IPS-11a (cell line): ENCODE data around the gene NUP50.

Source experiments
- H3K4me3 ChIP-seq: one replicate; pipeline ENCODE4 v1.5.1; 2013; ENCODE audit warnings: low read depth, low read length, control low read depth

The NUP50 gene

DNA sequence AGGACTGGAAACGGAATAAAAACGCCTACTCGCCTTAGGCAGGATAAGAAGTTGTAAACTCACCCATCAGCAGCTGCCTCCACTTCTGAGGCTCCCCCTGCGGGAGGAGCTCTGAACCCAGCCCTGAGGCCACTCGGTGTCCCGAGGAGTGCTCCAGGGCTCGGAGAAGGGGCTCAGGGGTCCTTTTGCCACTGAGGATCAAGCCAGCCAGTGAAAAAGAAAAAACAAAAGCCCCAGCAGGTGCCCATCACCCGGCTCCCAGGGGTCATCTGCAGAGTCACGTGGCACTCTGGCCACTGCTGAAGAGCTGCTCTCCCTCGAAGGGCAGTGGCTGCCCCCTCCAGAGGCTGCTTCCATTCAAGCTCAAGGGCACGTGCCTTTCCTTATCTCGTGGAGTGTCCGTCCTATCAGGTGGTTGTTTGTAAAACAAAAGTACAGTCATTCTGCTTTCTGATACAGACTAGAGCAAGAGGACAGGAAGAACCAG, 29.0 kb downstream of the NUP50 start:
- H3K4me3 ChIP-seq: no peak overlapping the region

DNA sequence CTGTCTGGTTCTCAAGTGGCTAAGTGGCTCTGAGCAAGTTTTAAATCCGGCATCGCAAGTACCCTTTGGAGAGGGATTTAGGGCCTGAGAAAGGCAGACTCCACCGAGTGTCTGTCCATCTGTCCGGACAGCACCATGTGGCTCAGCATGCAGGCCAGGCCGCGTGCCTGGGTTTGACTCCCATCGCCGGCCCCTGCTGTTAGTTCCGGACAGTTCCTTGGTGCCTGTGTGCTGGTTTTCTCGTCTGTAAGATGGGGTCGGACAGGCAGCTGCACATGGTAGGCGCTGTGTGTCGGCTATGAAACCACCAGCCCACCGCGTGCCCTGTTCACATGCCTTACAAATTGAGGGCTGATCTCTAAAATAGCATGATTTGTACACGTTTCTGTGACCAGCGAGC, 31.0 kb downstream of the NUP50 start:
- no peak overlapping the region for H3K4me3 ChIP-seq

DNA sequence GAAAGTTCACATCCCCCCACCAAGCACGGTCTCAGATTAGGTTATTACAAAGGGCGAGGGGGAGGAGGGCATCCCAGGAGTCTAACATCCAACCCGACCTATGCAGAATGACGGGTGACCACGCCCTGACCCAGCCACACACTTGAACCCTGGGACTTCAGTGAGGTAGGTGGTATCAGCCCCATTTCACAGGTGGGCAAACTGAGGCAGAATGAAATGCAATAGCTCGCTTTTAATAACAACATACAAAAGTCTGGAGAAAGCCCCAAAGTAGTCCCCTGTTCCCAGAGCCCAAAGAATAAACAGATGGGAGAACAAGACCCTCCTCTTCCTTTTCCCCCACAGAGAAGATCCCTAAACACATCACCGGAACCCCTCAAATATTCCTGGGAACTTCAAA, 31.9 kb downstream of the NUP50 start:
- no peak overlapping the region for H3K4me3 ChIP-seq

DNA sequence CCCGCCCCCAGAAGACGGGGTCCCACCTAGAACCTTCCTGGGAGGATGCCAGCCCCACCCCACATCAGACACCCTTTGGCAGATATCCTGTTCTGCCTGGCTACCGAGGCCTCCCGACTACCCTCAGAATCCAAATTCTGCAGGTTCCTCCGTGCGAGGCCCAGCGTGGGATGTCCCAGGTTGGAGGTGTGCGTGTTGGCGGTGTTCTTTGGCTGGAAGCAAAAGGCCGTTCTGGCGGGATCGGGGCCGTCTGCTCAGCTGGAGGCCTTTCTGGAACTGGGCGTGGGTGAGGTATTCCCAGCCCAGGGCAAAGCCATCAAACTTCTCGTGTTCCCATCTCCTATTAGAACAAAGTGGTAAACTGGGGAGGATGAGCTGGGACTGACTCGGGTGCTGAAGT, 32.6 kb downstream of the NUP50 start:
- no peak overlapping the region for H3K4me3 ChIP-seq

DNA sequence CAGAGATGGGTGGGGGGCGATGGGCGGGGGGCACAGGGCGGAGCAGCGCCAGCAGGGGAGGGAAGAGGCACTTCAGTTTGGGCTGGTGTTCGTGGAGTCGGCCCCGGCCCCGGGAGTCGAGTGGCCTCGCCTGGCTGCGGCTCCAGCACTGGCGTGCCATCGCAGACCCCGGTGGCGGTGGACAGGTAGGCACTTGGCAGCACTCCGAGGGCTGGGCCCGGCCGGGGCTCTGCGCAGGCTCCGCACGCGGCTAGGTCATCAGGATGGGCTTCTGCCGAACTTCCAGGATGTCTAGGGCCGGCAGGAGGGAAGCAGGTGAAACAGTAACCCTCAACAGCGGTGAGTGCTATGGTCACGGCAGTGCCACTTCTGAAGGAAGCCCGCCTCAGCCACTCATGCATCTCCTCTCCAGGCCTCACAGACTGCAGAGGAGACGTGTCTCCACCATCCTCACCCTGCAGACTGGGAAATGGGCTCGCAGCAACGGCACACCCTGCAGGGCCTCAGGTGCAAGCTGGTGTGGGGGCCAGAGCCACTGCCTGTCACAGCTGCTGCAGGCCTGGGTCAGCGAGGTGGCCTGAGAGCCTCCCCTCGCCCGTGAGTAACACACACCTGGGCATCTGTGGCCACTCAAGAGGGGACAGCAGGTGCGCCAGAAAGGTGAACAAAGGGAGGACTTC, 33.3 kb downstream of the NUP50 start:
- no peak overlapping the region for H3K4me3 ChIP-seq

DNA sequence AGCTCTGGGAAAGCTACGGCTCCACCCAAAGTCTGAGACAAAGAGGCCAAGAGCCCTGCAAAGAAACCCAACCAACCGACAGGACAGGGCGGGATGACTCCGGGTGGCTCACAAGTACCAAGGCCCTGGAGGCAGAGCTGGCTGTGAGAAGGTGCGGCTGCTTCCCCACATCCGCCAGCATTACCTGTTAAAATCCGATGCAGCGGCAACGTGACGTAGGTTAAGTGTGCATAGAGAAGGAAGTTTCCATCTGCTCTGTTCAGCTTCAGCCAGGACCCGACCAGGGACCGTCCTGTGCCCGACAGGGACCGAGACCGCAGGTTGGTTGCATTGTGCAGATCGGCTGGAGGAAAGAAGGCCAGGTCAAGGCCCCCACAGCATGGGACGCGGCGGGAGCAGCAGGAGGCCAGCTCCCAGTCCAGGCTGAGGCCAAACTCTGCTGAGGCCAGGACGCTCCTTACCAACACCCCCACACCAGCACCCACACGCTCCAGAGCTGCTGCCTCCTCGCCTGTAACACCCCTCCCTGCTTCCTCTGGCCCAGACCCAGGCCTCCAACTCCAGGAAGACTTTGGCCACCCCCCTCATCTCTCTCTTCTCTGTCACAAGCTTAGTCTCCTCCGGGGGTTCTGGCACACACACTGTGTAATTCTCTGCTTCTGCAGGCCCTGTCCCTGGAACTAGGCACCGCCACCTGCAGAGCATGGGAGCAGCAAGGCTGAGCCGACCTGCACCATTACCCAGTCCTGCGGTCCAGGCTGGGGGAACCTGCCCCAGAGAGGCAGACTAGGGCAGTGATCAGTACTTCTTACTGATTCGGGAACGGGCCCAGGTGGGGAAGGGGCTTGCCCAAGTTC, 34.1 kb downstream of the NUP50 start:
- H3K4me3 ChIP-seq: no peak overlapping the region

DNA sequence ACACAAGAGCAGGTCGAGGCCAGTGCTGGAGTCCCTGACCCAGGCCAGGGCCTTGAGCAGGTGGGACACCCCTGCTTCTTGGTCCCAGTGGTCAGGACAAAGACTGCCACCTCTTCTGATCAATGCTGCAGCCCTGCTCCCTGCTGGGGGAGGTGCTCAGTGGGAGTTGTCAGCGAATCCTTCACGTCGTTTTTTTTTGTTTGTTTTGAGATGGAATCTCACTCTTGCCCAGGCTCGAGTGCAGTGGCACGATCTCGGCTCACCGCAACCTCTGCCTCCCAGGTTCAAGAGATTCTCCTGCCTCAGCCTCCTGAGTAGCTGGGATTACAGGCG, 34.7 kb downstream of the NUP50 start:
- H3K4me3 ChIP-seq: no peak overlapping the region

DNA sequence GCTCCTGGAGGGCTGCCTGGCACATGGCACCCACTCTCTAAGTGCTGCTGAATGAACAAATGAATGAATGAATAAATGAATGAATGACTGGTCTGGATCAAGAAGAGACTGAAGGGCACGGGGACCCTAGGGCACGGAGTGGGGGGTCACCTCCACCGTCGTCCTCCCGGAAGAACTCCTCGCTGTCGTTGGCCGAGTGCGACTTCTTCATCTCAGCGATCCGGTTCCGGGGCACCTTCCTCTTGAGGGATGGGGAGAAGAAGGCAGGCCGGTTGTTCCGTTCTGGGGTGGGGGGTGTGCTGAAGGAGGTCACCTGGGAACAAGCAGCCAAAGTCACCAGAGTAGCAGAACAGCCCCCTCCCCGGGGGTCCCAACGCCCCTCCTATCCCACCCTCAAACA, 36.0 kb downstream of the NUP50 start:
- H3K4me3 ChIP-seq: no peak overlapping the region

DNA sequence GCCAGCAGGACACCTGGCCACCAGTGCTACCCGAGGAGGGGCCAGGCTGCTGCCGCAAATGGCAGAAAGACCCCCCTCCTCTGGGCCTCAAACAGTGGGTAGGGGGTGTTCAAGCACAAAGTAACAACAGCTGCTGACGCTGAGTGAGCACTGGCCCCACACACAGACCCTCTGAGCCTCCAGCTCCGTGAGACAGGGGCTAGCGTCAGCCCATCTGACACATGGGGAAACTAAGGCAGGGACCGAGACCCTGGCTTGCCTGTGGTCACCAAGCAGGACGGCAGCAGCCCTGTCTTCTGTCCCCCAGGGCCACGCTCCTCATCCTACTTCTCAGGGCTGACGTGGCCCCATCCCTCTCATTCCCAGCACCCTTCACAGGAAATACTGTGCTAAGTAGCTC, 36.5 kb downstream of the NUP50 start:
- H3K4me3 ChIP-seq: no peak overlapping the region

DNA sequence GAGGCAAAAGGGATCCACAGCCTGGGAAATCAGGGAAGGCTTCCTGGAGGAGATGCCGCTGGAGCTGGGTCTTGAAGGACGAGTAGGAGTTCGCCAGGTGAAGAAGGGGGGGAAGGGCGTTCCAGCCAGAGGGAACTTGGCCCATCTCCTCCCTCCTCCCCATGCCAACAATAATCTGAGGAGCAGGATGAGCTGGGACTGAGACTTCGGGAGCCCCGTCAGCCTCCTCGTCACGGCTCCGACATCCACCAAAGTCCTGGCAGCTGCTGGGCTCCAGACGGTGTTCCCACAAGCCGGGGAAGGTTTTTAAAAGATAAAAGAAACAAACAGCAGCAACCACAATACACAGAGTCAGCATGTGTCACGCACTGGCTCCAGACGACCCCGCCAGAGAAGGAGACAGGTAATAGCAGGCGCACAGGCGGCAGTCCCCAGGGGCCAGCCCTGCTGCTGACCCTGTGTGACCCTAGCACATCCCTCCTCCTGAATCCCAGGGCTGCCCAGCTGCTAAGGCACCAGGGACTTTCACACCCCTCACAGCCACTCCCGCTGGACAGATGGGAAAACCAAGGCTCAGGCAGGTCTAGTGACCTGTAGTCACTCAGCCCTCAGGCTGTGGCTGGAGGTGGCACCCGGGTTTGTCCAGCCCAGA, 37.3 kb downstream of the NUP50 start:
- H3K4me3 ChIP-seq: no peak overlapping the region

DNA sequence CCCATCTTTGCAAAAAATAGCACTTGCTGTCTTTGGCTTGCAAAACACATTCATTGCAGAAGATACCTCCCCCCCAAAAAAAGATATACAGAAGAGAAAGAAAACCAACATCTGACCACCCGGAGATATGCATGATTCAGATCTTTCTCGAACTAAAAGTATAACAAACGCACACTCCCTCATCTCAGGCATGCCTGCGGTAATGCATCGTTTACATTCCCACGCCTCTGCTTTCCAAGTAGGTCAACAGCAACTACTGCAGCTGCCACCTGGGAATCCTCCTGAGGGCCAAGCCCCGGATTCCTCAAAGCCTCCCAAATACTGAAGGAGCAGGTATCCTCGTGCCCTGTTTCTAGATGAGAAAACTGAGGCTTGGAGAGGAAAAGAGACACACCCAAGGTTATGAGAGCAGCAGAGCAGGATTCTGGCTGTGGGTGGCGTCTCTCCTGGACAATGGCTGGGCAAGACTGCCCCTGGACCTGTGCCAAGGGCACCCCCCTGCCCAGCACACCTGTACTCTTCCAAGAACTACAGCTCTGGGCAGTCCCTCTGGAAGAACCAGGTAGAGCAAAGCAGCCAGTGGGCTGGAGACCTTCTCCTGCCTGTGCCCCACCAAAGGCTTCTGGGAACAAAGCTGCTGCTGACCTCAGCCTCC, 38.1 kb downstream of the NUP50 start:
- no peak overlapping the region for H3K4me3 ChIP-seq

DNA sequence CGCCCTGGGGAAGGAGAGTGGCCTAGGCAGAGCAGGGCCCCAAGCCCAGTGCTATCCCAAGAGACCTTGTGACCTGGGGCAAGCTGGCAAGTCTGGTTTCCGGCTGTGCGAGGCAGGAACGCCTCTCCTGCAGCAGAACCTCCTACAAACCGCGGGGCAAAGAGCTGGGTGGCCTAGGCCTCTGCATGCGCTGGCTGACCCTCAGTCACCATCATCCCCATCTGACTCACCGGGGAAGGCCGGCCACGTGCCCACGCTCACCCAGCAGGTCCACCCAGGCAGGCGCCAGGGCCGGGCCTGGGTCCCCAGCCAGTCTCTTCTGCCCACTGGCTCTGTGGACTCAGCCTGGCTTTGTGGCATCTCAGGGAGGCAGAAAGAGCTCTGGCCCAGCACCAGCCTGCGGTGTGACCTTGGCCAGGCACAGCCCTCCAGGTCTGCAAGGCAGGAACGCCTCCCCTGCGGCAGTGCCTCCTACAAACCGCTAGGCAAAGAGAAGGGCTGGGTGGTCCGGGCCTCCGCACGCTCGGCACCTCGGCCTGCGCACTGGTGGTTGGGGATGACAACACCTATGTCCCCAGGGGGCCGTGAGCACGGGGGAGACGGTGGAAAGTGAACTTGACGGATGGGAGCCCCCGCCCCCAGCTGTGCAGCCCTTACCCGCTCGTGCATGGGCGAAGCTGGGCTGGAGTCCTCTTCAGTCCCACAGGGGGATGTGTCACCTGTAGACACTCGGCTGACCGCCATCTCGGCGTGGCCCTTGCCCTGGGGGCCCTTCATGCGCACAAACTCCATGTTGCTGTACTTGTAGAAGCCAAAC, 38.8 kb downstream of the NUP50 start:
- H3K4me3 ChIP-seq: no peak overlapping the region

DNA sequence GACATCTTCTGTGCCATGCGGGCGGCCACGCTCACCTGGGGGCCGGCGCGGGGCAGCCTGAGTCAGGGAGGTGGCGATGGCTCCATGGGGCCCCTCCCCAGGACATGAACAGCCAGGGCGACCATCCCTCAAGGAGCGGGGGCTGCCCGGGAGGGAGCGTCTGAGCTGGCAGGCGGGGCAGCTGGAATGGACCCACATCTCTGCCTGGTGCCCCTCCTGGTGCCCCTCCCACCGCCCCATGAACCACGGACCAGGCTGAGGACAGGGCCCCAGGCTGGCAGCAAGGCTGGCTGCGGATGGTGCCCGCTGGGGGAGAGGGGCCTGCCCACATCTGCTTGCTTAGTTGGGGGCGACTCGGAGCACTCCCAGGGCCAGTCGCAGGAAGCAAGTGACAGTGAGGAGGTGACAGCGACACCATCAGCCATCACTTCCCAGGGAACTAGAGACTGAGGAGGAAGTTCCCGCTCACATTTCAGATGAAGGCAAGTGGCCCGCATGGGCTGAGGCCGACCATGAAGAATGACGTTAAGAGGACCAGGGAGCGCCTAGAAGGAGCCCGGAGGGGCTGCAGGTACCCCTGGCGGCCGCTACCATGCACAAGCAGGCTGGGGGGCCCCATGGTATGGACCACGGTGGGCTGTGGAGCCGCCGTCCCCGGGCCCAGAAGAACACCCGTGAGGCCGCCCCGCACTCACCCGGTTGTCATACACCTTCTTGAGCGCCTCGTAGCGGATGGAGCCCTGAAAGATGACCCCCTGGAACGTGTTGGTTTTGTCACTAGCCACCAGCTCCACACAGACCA, 39.6 kb downstream of the NUP50 start:
- no peak overlapping the region for H3K4me3 ChIP-seq

DNA sequence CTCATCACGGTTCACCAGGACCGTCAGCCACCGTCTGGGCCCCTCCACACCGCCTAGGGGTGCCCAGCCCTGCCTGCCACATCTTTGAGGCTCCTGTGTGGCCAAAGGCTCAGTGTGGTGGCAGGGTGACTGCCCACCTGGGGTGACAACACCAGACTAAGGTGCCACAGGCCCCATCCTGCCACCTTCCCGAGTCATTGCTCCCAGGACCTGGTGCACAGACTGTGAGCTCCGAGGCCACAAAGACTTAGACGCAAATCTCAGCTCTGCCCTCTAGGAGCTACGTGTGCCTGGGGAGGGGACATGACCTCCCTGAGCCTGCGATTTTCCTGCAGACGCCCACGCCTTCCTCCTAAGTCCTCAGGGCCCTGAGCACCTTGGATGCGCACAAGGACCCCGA, 40.5 kb downstream of the NUP50 start:
- no peak overlapping the region for H3K4me3 ChIP-seq

DNA sequence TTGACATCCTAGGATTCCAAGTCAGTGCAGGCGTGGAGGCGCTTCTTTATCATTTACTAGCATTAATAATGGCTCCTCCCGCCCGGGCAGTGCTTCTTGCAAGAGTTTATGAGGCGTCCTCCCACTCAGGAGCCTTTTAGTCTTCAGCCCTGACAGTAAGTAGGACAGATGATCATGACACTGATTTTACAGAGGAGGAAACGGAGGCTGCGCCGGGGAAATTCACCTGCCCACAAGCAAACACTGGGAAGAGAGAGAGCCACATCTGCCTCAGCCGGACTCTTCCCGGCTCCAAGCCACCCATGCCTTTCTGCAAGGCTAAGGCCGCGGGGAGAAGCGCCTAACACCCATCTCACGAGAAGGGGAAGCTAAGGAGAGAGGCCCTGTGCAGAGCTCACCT, 41.1 kb downstream of the NUP50 start:
- no peak overlapping the region for H3K4me3 ChIP-seq

DNA sequence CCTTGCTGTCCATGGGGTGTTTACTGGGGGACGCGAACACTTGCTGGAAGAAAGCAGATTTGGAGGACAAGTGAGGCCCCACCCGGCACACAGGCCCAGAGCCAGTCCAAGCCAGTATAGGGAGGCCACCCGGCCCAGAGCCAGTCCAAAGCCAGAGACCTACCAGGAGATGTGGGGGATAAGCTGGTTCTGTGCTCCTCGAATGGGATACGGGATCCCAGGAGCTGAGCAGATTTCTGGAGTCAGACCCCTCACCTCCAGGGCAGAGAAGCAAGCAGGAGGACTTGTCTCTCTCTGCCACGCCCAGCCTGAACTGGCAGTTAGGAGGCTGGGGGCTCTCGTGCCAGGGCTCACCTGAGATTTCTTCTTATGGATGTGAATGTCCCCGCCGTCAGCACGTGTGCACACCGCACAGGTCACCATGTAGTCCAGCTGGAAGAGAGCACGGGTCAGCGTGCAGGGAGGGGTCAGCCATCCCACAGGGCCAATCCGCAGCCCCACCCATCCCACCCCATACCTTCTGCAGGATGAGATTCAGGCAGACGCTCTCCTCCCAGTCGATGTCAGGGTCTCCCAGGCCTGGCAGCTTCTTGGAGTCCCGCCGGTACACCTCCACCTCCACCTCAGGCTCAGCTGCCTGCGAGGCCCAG, 41.7 kb downstream of the NUP50 start:
- no peak overlapping the region for H3K4me3 ChIP-seq

DNA sequence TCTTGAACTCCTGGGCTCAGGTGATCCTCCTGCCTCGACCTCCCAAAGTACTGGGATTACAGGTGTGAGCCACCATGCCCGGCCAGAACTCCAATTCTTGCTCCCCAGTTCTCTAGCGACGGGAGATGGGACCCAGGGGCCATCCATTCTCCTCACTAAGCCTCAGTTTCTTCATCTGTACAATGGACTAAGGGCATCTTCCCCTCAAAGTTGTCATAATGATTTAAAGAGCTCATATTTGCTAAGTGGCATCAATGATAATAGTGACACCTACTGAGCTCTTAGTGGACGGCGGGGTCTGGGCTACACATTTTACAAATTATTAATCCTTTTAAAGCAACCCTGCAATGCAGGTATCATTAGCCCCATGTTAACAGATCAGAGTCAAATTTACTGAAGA, 42.5 kb downstream of the NUP50 start:
- no peak overlapping the region for H3K4me3 ChIP-seq

DNA sequence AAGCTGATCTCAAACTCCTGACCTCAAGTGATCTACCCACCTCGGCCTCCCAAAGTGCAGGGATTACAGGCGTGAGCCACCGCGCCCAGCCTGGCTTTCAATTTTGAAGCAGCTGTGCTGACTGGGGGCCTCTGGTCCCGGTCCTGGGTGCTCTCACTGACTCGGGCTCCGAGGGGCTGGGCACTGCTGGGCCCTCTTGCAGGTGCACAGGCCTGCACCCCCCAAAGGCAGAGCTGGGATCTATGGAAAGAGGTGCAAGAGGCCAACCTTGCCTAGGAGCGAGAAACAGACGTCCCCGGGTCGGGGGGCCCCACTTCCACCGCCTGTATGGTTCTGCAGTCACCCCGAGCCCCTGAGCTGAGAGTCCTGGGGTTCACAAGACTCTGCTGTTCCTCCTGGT, 43.8 kb downstream of the NUP50 start:
- no peak overlapping the region for H3K4me3 ChIP-seq

DNA sequence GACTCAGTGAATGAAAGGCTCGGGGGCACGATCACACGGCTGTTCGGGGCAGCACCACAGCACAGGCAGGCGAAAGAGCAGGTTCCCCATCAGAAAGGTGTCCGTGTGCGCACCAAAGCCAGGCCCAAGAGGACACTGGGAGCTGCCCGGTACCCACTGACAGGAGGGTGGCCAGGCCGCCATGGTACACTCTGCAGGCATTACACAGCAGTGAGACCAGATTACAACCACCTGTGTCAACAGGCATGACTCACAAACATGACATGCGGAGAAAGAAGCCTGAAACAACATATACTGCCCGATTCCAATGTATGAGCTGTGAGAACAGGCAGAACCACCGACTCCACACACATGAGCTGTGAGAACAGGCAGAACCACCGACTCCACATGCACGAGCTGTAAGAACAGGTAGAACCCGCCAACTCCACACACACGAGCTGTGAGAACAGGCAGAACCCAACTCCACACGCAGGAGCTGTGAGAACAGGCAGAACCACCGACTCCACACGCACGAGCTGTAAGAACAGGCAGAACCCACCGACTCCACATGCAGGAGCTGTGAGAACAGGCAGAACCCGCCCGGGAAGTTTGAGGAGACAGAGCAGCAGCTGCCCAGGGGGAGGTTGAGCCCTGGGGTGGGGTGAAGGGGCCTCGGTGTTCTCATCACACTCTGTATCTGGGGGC, 44.4 kb downstream of the NUP50 start:
- no peak overlapping the region for H3K4me3 ChIP-seq
